H1 (cell line): Measurements from ENCODE around the gene ME1.

Experiments
- BRCA1 ChIP-seq: IDR thresholded peaks from 2 replicates; pipeline ENCODE4 v1.6.1; 2012; ENCODE audit warnings: low read depth, low read length, improper control_type of control experiment
- POLR2AphosphoS5 ChIP-seq: IDR thresholded peaks from 2 replicates; pipeline ENCODE4 v1.6.1; 2011; ENCODE audit warnings: low read depth, low read length
- RBBP5 ChIP-seq: IDR thresholded peaks from 2 replicates; pipeline ENCODE4 v1.7.1; 2012; ENCODE audit warnings: low read depth, mild to moderate bottlenecking, inconsistent platforms, low read length, moderate library complexity, borderline replicate concordance
- TF ChIP-seq, protein P1 (sequence below), 3 experiments: IDR thresholded peaks; 1 replicate in 2 of 3; 2 replicates in 1 of 3; pipeline versions ENCODE4 v1.5.1 to v1.6.1; 2011; ENCODE audit warnings: low read length in 3 of 3, mild to moderate bottlenecking in 3 of 3, inconsistent platforms in 2 of 3, low read depth in 1 of 3, moderate library complexity in 1 of 3; ENCODE audit not compliant: insufficient read depth in 1 of 3; ENCODE audit errors: control extremely low read depth in 1 of 3
- TF ChIP-seq, protein P2 (sequence below): IDR thresholded peaks from 2 replicates; pipeline ENCODE4 v1.6.1; 2012; ENCODE audit warnings: inconsistent platforms

DNA sequence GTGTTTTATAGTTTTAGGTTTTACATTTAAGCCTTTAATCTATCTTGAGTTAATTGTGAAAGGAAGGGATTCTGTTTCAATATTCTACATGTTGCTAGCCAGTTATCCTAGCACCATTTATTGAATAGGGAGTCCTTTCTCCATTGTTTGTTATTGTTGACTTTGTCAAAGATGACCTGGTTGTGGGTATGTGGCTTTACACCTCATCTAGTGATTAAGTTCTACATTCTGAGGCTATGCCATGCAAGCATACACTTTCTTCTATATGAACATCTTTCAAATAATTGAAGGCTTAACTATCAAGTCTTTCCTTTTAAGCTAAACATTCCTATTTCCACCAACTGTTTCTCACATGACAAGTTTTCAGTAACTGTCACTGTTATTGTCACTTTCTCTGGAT is 46.1 kb downstream of the ME1 start:
- TF ChIP-seq, protein P1, sequence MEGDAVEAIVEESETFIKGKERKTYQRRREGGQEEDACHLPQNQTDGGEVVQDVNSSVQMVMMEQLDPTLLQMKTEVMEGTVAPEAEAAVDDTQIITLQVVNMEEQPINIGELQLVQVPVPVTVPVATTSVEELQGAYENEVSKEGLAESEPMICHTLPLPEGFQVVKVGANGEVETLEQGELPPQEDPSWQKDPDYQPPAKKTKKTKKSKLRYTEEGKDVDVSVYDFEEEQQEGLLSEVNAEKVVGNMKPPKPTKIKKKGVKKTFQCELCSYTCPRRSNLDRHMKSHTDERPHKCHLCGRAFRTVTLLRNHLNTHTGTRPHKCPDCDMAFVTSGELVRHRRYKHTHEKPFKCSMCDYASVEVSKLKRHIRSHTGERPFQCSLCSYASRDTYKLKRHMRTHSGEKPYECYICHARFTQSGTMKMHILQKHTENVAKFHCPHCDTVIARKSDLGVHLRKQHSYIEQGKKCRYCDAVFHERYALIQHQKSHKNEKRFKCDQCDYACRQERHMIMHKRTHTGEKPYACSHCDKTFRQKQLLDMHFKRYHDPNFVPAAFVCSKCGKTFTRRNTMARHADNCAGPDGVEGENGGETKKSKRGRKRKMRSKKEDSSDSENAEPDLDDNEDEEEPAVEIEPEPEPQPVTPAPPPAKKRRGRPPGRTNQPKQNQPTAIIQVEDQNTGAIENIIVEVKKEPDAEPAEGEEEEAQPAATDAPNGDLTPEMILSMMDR (IDR thresholded peaks at IDR 0.05; ENCODE audit: control extremely low read depth in 1 of 3, insufficient read depth in 1 of 3, low read depth in 1 of 3, low read length in 3 of 3): no peak
- TF ChIP-seq POLR2AphosphoS5 (no peak), BRCA1 (no peak), RBBP5 (no peak)
- TF ChIP-seq, protein P2, sequence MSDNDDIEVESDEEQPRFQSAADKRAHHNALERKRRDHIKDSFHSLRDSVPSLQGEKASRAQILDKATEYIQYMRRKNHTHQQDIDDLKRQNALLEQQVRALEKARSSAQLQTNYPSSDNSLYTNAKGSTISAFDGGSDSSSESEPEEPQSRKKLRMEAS: no peak
